GM12878 (cell line): Measurements from ENCODE around the gene VSIG10. TPM values are rescaled to one million over a fixed set of nuclear protein-coding genes. Genes with fewer than 3 reads are reported as not detected.
"Not testable (repeated sequence)": the region's sequence is repeated elsewhere in the genome, so short reads cannot be mapped to it uniquely, and the experiment has no call there.

Experiments
- ATAC-seq: fragments of 200-7000 bp; cut with Tn5 transposase; 3 replicates; pipeline ENCODE4 v1.9.1; 2020; ENCODE audit warnings: mild to moderate bottlenecking, moderate library complexity
- BruUV-seq: library from RNA; stranded (reverse); fragments of 400-500 nt; replicated peaks from 2 replicates; lab custom pipeline; 2021; lab: Mats Ljungman, UMichigan
- CTCF ChIA-PET: fragments of 300-600 bp; sonication (Branson Sonifier 250); formaldehyde crosslinking; extraction: SDS; loops from one replicate; lab custom pipeline; 2021; ENCODE audit warnings: inconsistent platforms; lab: Yijun Ruan, JAX
- POLR2A ChIA-PET: fragments of 350-600 bp; formaldehyde crosslinking; extraction: SDS; loops from one replicate; lab custom pipeline; 2021; ENCODE audit warnings: inconsistent platforms; lab: Charles Lee
- RAD21 ChIA-PET: fragments of 300-600 bp; sonication (Branson Sonifier 250); formaldehyde crosslinking; loops from one replicate; lab custom pipeline; 2023; ENCODE audit warnings: antibody characterized with exemption; ENCODE audit not compliant: unreplicated experiment; lab: Charles Lee
- SMC1A ChIA-PET: fragments of 300-600 bp; sonication (Branson Sonifier 250); formaldehyde crosslinking; loops from one replicate; lab custom pipeline; 2023; ENCODE audit not compliant: unreplicated experiment, uncharacterized antibody; lab: Charles Lee
- DNase-seq: peaks from one replicate; pipeline ENCODE4 v3.0.0-alpha.2; 2011; ENCODE audit warnings: low read depth, low spot score
- FAIRE-seq: peaks from 3 replicates; lab custom pipeline; 2011; peaks lifted over from hg19 to GRCh38; lab: Jason Lieb, UNC
- H2AFZ ChIP-seq: 2 replicates; pipeline ENCODE4 v1.6.0; 2011; ENCODE audit warnings: low read depth, low read length, control low read depth; ENCODE audit not compliant: control insufficient read depth
- H3K27ac ChIP-seq: 2 replicates; pipeline ENCODE4 v1.5.1; 2011; ENCODE audit warnings: control low read depth; ENCODE audit not compliant: control insufficient read depth, insufficient read depth
- H3K27me3 ChIP-seq, 2 experiments: replicated peaks in 1 of 2; 2 replicates each; pipeline versions ENCODE4 v1.6.0 to v1.6.1; 2011; ENCODE audit warnings: low read length in 1 of 2; ENCODE audit not compliant: control insufficient read depth in 2 of 2, insufficient read depth in 2 of 2
- H3K36me3 ChIP-seq, 2 experiments: 2 replicates each; pipeline ENCODE4 v1.5.1; 2011; ENCODE audit warnings: low read length in 1 of 2; ENCODE audit not compliant: control insufficient read depth in 2 of 2, insufficient read depth in 2 of 2
- H3K4me1 ChIP-seq: 2 replicates; pipeline ENCODE4 v1.6.1; 2011; ENCODE audit warnings: mild to moderate bottlenecking, low read length, moderate library complexity, mixed read lengths; ENCODE audit not compliant: control insufficient read depth, insufficient read depth
- H3K4me2 ChIP-seq: 2 replicates; pipeline ENCODE4 v1.6.0; 2011; ENCODE audit warnings: control low read depth; ENCODE audit not compliant: control insufficient read depth, insufficient read depth
- H3K4me3 ChIP-seq: fragments of 200-600 bp; sonication (generic); 2 replicates; pipeline ENCODE4 v1.5.1; 2016
- H3K79me2 ChIP-seq: 2 replicates; pipeline ENCODE4 v1.6.0; 2011; ENCODE audit warnings: low read length; ENCODE audit not compliant: control insufficient read depth, insufficient read depth
- H3K9ac ChIP-seq: 2 replicates; pipeline ENCODE4 v1.8.0; 2011; ENCODE audit warnings: low read length, control low read depth, mixed read lengths; ENCODE audit not compliant: control insufficient read depth, insufficient read depth
- H3K9me3 ChIP-seq: replicated peaks from 3 replicates; pipeline ENCODE4 v1.5.1; 2011; ENCODE audit warnings: mild to moderate bottlenecking, low read length; ENCODE audit not compliant: control insufficient read depth, insufficient read depth
- H4K20me1 ChIP-seq: 2 replicates; pipeline ENCODE4 v1.6.0; 2011; ENCODE audit not compliant: control insufficient read depth, insufficient read depth
- DPF2 ChIP-seq: fragments of 450-650 bp; IDR thresholded peaks from 2 replicates; pipeline ENCODE4 v1.6.1; 2017; ENCODE audit warnings: mild to moderate bottlenecking
- NR2C2 ChIP-seq: IDR thresholded peaks from 2 replicates; pipeline ENCODE4 v1.6.1; 2011; ENCODE audit warnings: borderline replicate concordance, low read depth; ENCODE audit not compliant: control insufficient read depth, insufficient read length
- RAD21 ChIP-seq: IDR thresholded peaks from 2 replicates; pipeline ENCODE4 v1.6.1; 2011; ENCODE audit warnings: mild to moderate bottlenecking, low read depth, low read length, moderate library complexity; ENCODE audit not compliant: insufficient read depth
- SREBF1 ChIP-seq: IDR thresholded peaks from 2 replicates; pipeline ENCODE4 v1.6.1; 2012; ENCODE audit warnings: mild to moderate bottlenecking, low read length
- ZSCAN29 ChIP-seq: fragments of 450-650 bp; IDR thresholded peaks from 2 replicates; pipeline ENCODE4 v1.6.1; 2017; ENCODE audit warnings: mild to moderate bottlenecking, moderate library complexity
- WGBS: methylation state at CpG from one replicate; pipeline ENCODE4 v1.1.6; 2016; ENCODE audit warnings: low lambda C conversion rate; ENCODE audit not compliant: insufficient replicate concordance, insufficient coverage; ENCODE audit errors: missing lambda C conversion rate; 5-methylcytosine and 5-hydroxymethylcytosine counted together
- in situ Hi-C: fragments of 300-500 bp; cut with MboI; formaldehyde crosslinking; loops from 9 replicates; pipeline ENCODE4 v1.14.3; 2018; ENCODE audit warnings: mixed read lengths
- intact Hi-C: fragments of 100-400 bp; cut with micrococcal nuclease; formaldehyde crosslinking; loops from one replicate; pipeline ENCODE4 v1.14.2; 2022; ENCODE audit not compliant: unreplicated experiment
- polyA plus RNA-seq, 11 experiments: library from polyadenylated mRNA; depleted of rRNA in 4 of 11; unstranded in 6 of 11; stranded (reverse) in 5 of 11; fragments of >200 nt; fragmentation: Nextera tagmentation in 4 of 11; fragmentation: Illumina TruSeq in 1 of 11; extraction: Ambion mirVana in 4 of 11; extraction: Trizol in 1 of 11; gene quantifications; 1 replicate in 1 of 11; 2 replicates in 10 of 11; pipeline versions ENCODE4 v1.2.1 to v1.2.3, GENCODE V29; 2011 to 2016; ENCODE audit warnings: inconsistent platforms in 2 of 11, missing spikeins in 2 of 11, low read depth in 1 of 11
- total RNA-seq, 4 experiments: library from RNA; depleted of rRNA in 3 of 4; stranded (reverse); fragments of >200 nt in 3 of 4; fragmentation: Illumina TruSeq in 1 of 4; extraction: Trizol in 1 of 4; gene quantifications; 2 replicates each; pipeline versions ENCODE4 v1.2.1 to v1.2.3, GENCODE V29; 2013 to 2021

VSIG10 gene
- total and polyA plus RNA-seq, 10 of the 15 experiments (the other 5 are each of a cell fraction or from before 2014, with no cell fraction given) = 3.4 to 10.2 (median 5.8) TPM

GRCh38 chr12:118135788-118136558 is 32.2 kb upstream of the VSIG10 start, which contains the start of gene PEBP1 (continued):
- no peak for TF ChIP-seq NR2C2
- TF ChIP-seq ZSCAN29 = no peak
- peak; percentile 75 for TF ChIP-seq DPF2
- no peak for TF ChIP-seq RAD21
- TF ChIP-seq SREBF1 = no peak

- H3K9me3 ChIP-seq, H3K36me3 ChIP-seq, FAIRE-seq, H3K4me1 ChIP-seq, H3K27ac ChIP-seq, POLR2A ChIA-PET, intact Hi-C loops, ATAC-seq, BruUV-seq, H4K20me1 ChIP-seq, H3K4me3 ChIP-seq, H3K79me2 ChIP-seq, RAD21 ChIA-PET, H3K4me2 ChIP-seq, H2AFZ ChIP-seq, H3K27me3 ChIP-seq, H3K9ac ChIP-seq, DNase-seq, SMC1A ChIA-PET: not testable (repeated sequence)
- 95% methylated on average over 5 of the region's 5 CpGs for WGBS
- in situ Hi-C loops = loop anchor here (25.0 kb wide), 1 partner anchor 1533 kb away; the partner anchor contains the start of gene PRKAB1
- CTCF ChIA-PET = interaction anchor here (0.7 to 1.5 kb wide), 3 partner anchors 8 to 246 kb away, joined by 3 to 6 read pairs (median 6); partner anchors contain the start of gene SUDS3
Observed at GRCh38 chr12:118129436-118129835, 25.6 kb upstream of the VSIG10 start.
